GM19455 (cell line): ENCODE measurements around the gene ABI1.
A peak's percentile ranks its signal among the peaks of the same experiment; 100 is the strongest.

ENCODE experiments used
- ATAC-seq: cut with Tn5 transposase; IDR thresholded peaks from one replicate; pipeline ENCODE4 v1.9.1; 2021; ENCODE audit not compliant: unreplicated experiment

ABI1 gene

GRCh38 chr10:26855186-26855585 lies 5.6 kb downstream of the ABI1 start:
- ATAC-seq: no peak

DNA sequence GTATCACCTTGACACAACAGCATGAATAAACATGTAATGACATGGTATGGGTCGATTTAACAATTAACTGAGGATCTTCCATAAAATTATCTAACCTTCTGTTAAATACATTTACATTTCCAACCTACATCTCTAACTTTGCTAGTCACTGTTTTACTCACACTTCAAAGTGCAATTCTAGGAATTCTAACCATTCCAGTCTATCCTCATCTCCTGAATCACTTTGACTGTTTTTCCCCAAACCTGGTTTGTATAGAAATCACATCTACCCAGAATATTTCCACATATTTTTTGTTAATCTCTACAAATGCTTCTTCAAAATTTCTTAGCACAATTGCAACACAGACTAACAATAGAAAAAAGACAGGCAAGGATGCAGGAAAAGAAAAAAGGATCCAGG lies 6.2 kb downstream of the ABI1 start:
- no peak for ATAC-seq

GRCh38 chr10:26844396-26844975 lies 16.3 kb downstream of the ABI1 start:
- no peak for ATAC-seq

GRCh38 chr10:26843736-26844135 lies 17.0 kb downstream of the ABI1 start:
- ATAC-seq: no peak

GRCh38 chr10:26841733-26842317 lies 18.9 kb downstream of the ABI1 start:
- ATAC-seq: no peak

DNA sequence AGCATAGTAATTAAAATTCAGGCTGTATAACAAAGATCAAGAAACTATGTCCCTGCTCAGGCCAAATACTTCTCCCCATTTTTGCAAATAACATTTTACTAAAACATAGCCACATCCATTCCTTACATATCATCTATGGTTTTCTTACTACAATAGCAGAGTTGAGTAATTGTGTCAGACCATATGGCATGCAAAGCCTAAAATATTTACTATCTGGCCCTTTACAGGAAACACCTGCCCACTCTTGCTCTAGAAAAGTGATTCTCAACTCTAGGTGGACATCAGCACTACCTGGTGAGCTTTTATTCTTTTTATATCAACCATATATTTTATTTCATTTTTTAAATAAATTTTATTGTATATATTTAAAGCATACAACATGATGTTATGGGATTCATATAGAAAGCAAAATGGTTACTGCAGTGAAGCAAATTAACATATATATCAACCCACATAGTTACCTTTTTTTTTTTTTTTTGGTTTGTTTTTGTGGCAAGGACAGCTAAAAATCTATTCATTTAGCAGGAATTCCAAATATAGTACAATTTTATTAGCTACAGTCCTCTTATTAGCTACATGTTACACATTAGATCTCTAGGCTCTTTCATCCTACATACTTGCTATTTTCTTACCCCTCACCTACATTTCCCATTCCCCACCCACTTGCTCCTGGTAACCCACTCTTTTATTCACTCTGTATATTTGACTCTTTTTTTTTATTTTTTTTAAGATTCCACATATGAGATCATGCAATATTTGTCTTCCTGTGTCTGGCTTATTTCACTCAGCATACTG lies 19.6 kb downstream of the ABI1 start:
- peak; percentile 57 for ATAC-seq

DNA sequence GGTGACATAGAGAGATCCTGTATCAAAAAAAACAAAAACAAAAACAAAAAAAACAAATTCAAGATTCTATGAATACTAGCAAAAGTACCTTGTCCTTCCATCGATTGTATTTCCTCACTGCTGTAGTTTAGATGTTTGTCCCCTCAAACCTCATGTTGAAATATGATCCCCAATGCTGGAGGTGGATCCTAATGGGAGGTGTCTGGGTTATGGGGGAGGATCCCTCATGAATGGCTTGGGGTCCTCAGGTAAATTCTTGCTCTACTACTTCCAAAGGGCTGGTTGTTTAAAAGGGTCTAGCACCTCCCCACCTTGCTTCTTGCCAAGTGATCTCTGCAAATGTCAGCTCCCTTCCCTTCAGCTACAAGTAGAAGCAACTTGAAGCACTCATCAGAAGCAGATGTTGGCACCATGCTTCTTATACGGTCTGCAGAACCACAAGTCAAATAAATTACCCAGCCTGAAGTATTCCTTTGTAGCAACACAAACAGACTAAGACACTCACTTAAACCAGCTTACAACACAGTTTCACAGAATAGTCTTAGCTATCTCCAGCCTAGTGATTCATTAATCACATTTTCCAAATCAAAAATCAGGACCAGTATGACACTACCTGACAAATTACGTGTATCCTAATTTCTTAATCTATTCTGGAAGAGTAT lies 20.7 kb downstream of the ABI1 start:
- ATAC-seq: no peak

GRCh38 chr10:26837139-26837538 lies 23.6 kb downstream of the ABI1 start:
- ATAC-seq: no peak

- ATAC-seq: no peak
Measured at GRCh38 chr10:26835025-26835424, 25.7 kb downstream of the ABI1 start.

- no peak for ATAC-seq
Measured at GRCh38 chr10:26832960-26833359, 27.8 kb downstream of the ABI1 start.

GRCh38 chr10:26831936-26832335 lies 28.8 kb downstream of the ABI1 start:
- ATAC-seq: no peak

- ATAC-seq: no peak
Measured at GRCh38 chr10:26829810-26830515, 30.8 kb downstream of the ABI1 start.

DNA sequence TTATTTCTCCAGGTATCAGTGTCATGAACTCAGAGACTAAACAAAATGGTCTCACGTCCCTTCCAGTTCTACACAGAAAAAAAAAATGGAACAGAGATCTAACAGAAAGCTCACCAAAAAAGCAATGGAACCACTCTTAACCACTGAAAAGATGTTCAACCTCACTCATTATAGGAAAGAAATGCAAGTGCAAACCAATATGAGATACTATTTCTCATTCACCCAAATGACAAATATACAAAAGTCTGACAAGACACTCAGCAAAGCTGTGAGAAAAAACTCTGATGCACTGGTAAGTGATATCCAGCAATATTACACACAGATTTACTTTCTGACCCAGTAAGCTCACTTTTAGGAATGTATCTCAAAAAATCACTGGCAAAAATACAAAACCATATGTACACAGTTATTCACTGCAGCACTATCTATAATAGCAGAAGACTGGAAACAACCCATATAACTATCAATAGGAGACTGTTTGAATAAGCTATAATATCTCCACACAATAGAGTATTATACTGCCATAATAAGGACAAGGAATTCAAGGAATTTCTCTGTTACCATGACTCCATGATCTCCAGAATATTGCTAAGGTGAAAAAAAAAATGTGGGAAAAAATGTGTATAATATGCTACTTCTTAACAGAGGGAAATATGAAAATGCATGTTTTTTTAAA lies 36.6 kb downstream of the ABI1 start:
- no peak for ATAC-seq

DNA sequence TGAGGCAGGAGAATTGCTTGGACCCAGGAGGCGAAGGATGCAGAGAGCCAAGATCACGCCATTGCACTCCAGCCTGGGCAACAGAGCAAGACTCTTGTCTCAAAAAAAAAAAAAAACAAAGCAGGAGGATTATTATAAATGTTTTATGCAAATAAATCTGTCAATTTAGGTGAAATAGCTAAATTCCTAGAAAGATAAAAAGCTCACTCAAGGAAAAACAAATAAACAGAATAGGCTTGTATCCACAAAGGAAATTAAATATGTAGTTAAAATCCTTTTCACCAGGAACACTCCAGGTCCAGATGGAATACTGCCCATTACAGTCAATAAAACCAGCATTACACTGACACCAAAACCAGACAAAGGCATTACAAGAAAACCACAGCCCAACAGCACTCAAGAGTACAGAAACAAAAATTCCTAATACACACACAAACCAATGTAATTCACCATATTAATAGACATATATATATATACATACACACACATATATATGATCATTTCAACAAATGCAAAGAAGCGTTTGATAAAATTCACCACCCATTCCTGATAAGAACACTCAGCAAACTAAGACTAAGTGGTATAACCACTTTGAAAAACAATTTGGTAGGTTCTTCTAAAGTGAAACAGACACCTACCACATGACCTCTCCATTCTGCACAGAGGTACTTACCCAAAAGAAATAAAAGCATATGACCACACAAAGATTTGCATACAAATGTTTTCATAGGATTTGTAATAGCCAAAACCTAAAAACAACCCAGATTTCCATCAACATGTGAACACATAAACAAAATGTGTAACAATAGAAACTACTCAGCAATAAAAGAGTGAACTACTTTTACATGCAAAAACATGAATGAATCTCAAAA lies 38.8 kb downstream of the ABI1 start:
- no peak for ATAC-seq

DNA sequence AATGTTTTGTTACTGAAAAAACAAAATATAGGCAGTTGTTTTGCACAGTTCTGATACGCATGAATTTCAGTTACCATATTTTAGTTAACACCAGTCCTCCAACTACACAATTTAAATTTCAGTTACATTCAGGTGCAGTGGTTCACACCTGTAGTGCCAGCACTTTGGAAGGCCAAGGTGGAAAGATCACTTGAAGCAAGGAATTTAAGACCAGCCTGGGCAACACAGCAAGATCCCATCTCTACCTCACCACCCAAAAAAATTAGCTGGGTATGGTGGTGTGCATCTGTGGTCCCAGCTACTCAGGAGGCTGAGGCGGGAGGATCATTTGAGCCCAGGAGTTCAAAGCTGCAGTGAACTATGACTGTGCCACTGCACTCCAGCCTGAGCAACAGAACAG lies 45.3 kb downstream of the ABI1 start:
- ATAC-seq: no peak

GRCh38 chr10:26810435-26811026 lies 50.2 kb downstream of the ABI1 start:
- no peak for ATAC-seq

- no peak for ATAC-seq
Measured at GRCh38 chr10:26809973-26810372, 50.8 kb downstream of the ABI1 start.

DNA sequence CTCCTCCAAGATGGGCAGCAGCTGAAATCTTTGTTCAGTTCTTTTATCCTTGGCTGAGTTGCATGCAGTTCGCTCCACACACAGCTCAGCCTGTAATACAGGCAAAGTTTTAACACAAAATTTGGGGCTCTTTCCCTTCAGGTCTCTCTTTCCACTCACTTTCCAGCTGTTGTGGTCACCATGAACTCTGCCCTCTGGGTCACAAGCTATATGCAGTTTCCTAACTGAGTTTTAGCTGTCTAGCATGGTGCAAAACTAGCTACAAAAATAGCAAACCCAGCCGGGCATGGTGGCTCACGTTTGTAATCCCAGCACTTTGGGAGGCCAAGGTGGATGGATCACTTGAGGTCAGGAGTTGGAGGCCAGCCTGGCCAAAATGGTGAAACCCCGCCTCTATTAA lies 53.2 kb downstream of the ABI1 start:
- ATAC-seq: no peak

GRCh38 chr10:26806557-26806956 lies 54.2 kb downstream of the ABI1 start:
- no peak for ATAC-seq
